ENCODE measurements around the gene THAP11.
A peak's percentile ranks its signal among the peaks of the same experiment; 100 is the strongest.
"Not testable (repeated sequence)": the region's sequence is repeated elsewhere in the genome, so short reads cannot be mapped to it uniquely, and the experiment has no call there.

Gene THAP11

GRCh38 chr16:67837190-67837589 is 4.9 kb upstream of the THAP11 start:
- H3K36me3 ChIP-seq (ENCODE audit: control insufficient read depth, insufficient read depth, low read length); H3K4me3 ChIP-seq (ENCODE audit: extremely low read depth, insufficient read depth, low read length, poor library complexity, severe bottlenecking); H3K4me1 ChIP-seq (ENCODE audit: control insufficient read depth, insufficient read depth, low read length, poor library complexity, severe bottlenecking); H3K9me3 ChIP-seq (ENCODE audit: control insufficient read depth, low read length); H3K27ac ChIP-seq (ENCODE audit: low read depth, low read length, severe bottlenecking): not testable (repeated sequence)
- 80 to 96% methylated on average over 6 to 7 of the region's 10 CpGs for WGBS, 2 experiments (ENCODE audit: insufficient coverage in 2 of 2)

GRCh38 chr16:67837811-67838210 is 4.3 kb upstream of the THAP11 start:
- no peak overlapping the region for H3K4me3 ChIP-seq (ENCODE audit: extremely low read depth, insufficient read depth, low read length, poor library complexity, severe bottlenecking)
- no peaks in the 10 kb centered on the region for H3K9me3 ChIP-seq (ENCODE audit: control insufficient read depth, low read length)
- no peaks in the 10 kb centered on the region for H3K36me3 ChIP-seq (ENCODE audit: control insufficient read depth, insufficient read depth, low read length)
- 93 to 100% methylated on average over 1 to 2 of the region's 2 CpGs for WGBS, 2 experiments (ENCODE audit: insufficient coverage in 2 of 2)
- H3K27ac ChIP-seq (ENCODE audit: low read depth, low read length, severe bottlenecking), result no peak overlapping the region
- no peaks in the 10 kb centered on the region for H3K4me1 ChIP-seq (ENCODE audit: control insufficient read depth, insufficient read depth, low read length, poor library complexity, severe bottlenecking)

DNA sequence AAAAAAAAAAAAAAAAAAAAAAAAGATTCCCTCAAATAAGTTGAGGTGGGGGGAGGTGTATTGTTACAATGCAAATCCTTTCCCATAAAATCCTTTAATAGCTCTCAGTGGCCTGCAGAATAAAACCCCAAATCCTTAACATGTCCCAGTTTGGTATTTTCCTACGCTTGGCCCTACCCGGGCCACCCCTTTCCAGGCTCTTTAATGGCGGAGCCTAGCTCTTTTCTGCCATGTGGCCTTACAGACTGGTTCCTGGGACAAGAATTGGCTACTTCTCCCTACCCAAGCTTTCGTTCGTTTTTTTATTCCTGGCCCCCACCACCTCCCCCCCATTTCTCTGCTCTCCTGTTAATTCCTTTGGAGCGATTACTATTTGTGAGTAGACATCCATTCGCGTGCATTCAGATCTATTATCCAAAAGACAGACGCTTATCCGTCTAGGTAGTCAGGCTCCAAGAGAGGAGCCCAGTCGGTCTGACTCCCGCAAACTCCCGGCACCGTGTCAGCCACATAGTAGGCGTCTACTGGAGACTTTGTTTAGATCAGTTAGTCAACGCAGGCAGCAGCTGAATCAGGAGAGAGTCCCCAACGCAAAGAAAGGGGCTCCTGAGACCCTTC is 813 bp upstream of the THAP11 start:
- Histone ChIP-seq H3K36me3 (ENCODE audit: control insufficient read depth, insufficient read depth, low read length) (peaks cover 4% of the 10 kb centered on the region), H3K9me3 (ENCODE audit: control insufficient read depth, low read length) (no peaks in the 10 kb centered on the region), H3K4me3 (ENCODE audit: extremely low read depth, insufficient read depth, low read length, poor library complexity, severe bottlenecking) (peak overlapping the region; percentile 62), H3K4me1 (ENCODE audit: control insufficient read depth, insufficient read depth, low read length, poor library complexity, severe bottlenecking) (peaks cover 27% of the 10 kb centered on the region), H3K27ac (ENCODE audit: low read depth, low read length, severe bottlenecking) (peak overlapping the region; percentile 82)
- 64 to 70% methylated on average over 17 of the region's 17 CpGs for WGBS, 2 experiments (ENCODE audit: insufficient coverage in 2 of 2)

- Histone ChIP-seq H3K27ac (ENCODE audit: low read depth, low read length, severe bottlenecking) (peak overlapping the region; percentile 82), H3K4me3 (ENCODE audit: extremely low read depth, insufficient read depth, low read length, poor library complexity, severe bottlenecking) (peak overlapping the region; percentile 62), H3K9me3 (ENCODE audit: control insufficient read depth, low read length) (no peaks in the 10 kb centered on the region), H3K36me3 (ENCODE audit: control insufficient read depth, insufficient read depth, low read length) (peaks cover 4% of the 10 kb centered on the region), H3K4me1 (ENCODE audit: control insufficient read depth, insufficient read depth, low read length, poor library complexity, severe bottlenecking) (peaks cover 27% of the 10 kb centered on the region)
- 2% methylated on average over 60 to 62 of the region's 67 CpGs for whole genome bisulfite sequencing, 2 experiments (ENCODE audit: insufficient coverage in 2 of 2)
Observed at GRCh38 chr16:67842509-67843342, 606 bp downstream of the THAP11 start.

GRCh38 chr16:67843343-67843765 is 1.2 kb downstream of the THAP11 start:
- WGBS, 2 experiments (ENCODE audit: insufficient coverage in 2 of 2), result 35 to 39% methylated on average over 11 of the region's 11 CpGs
- peak overlapping the region; percentile 62 for H3K4me3 ChIP-seq (ENCODE audit: extremely low read depth, insufficient read depth, low read length, poor library complexity, severe bottlenecking)
- H3K27ac ChIP-seq (ENCODE audit: low read depth, low read length, severe bottlenecking), result peak overlapping the region; percentile 82
- no peaks in the 10 kb centered on the region for H3K9me3 ChIP-seq (ENCODE audit: control insufficient read depth, low read length)
- H3K4me1 ChIP-seq (ENCODE audit: control insufficient read depth, insufficient read depth, low read length, poor library complexity, severe bottlenecking), result peaks cover 27% of the 10 kb centered on the region
- peaks cover 7% of the 10 kb centered on the region for H3K36me3 ChIP-seq (ENCODE audit: control insufficient read depth, insufficient read depth, low read length)

DNA sequence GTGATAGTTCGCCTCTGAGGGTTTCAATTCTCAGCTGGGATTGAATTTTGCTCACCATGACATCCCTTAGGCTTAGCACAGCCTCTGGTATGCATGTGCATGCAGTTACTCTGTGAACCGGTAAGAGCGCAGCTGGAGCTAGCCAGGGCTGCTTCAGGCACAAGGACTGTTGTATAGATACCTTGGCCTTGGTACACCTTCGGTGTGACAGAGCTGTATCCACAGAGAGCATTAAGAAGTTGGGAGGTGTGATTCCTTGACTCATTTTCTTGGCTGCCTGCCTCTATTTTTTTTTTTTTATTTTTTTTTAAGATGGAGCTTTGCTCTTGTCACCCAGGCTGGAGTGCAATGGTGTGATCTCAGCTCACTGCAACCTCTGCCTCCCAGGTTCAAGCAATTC is 2.4 kb downstream of the THAP11 start:
- 65 to 88% methylated on average over 3 to 4 of the region's 4 CpGs for WGBS, 2 experiments (ENCODE audit: insufficient coverage in 2 of 2)
- H3K27ac ChIP-seq (ENCODE audit: low read depth, low read length, severe bottlenecking), result no peak overlapping the region
- H3K36me3 ChIP-seq (ENCODE audit: control insufficient read depth, insufficient read depth, low read length), result peaks cover 17% of the 10 kb centered on the region
- H3K4me3 ChIP-seq (ENCODE audit: extremely low read depth, insufficient read depth, low read length, poor library complexity, severe bottlenecking), result no peak overlapping the region
- no peaks in the 10 kb centered on the region for H3K9me3 ChIP-seq (ENCODE audit: control insufficient read depth, low read length)
- peaks cover 27% of the 10 kb centered on the region for H3K4me1 ChIP-seq (ENCODE audit: control insufficient read depth, insufficient read depth, low read length, poor library complexity, severe bottlenecking)

DNA sequence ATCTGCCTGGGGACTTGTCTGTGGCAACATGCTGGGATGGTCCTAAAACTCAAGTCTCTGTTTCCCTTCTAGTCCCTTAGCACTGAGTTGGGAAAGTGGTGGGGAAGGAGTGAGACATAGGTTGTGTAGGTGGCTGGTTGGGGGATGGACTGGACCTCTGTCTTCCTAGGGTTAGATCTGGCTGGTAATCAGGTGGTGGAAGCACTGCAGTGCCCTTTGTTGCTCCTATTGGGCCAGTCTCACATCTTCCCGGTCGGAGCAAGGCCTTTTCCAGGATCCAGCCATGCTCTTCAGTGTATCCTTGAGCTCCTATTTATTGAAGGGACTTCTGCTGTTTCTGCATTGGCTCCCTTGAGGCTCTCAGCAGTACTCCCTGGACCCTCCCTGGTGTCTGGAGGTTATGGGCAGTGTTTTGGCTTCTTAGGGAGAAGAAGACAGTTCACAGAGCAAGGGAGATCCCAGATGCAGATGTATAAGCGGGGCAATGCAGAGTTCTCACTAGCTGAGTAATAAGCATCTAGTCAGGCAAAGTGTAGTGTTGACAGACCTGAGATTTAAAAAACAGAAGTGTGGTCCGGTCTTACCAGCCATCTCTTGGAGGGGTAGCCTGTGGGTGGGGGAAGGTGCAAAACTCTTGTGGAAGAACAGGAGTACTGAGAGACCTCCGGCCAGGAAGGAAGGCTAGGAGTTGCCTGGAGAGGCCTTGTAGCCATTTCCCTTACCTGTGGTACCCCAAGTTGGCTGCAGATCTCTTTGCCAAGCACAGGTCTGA is 3.4 kb downstream of the THAP11 start:
- 87 to 93% methylated on average over 5 of the region's 5 CpGs for WGBS, 2 experiments (ENCODE audit: insufficient coverage in 2 of 2)
- Histone ChIP-seq H3K4me1 (ENCODE audit: control insufficient read depth, insufficient read depth, low read length, poor library complexity, severe bottlenecking) (peaks cover 27% of the 10 kb centered on the region), H3K4me3 (ENCODE audit: extremely low read depth, insufficient read depth, low read length, poor library complexity, severe bottlenecking) (peak overlapping the region; percentile 99), H3K27ac (ENCODE audit: low read depth, low read length, severe bottlenecking) (peak overlapping the region; percentile 93), H3K9me3 (ENCODE audit: control insufficient read depth, low read length) (no peaks in the 10 kb centered on the region), H3K36me3 (ENCODE audit: control insufficient read depth, insufficient read depth, low read length) (peaks cover 20% of the 10 kb centered on the region)

DNA sequence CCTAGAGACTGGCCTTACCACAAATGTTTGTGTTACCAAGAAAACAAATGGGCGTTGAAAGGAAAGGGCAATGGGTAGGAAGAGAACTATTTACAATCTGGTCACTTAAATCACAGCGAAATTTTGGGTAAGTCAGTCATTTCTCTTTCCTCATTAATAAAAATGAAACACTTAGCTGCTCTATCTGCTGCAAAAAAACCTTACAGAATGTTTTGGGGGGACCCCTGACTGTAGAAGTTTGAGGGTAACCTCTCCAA is 3.9 kb downstream of the THAP11 start:
- Histone ChIP-seq H3K4me1 (ENCODE audit: control insufficient read depth, insufficient read depth, low read length, poor library complexity, severe bottlenecking) (peaks cover 27% of the 10 kb centered on the region), H3K9me3 (ENCODE audit: control insufficient read depth, low read length) (no peaks in the 10 kb centered on the region), H3K4me3 (ENCODE audit: extremely low read depth, insufficient read depth, low read length, poor library complexity, severe bottlenecking) (peak overlapping the region; percentile 99), H3K36me3 (ENCODE audit: control insufficient read depth, insufficient read depth, low read length) (peaks cover 25% of the 10 kb centered on the region), H3K27ac (ENCODE audit: low read depth, low read length, severe bottlenecking) (peak overlapping the region; percentile 93)
- 100% methylated on average over 1 of the region's 2 CpGs; no CpG with 5 or more reads in 1 of the 2 experiments for WGBS, 2 experiments (ENCODE audit: insufficient coverage in 2 of 2)

- H3K9me3 ChIP-seq (ENCODE audit: control insufficient read depth, low read length), result no peaks in the 10 kb centered on the region
- 0 to 2% methylated on average over 36 to 39 of the region's 57 CpGs for WGBS, 2 experiments (ENCODE audit: insufficient coverage in 2 of 2)
- H3K27ac ChIP-seq (ENCODE audit: low read depth, low read length, severe bottlenecking), result peak within 1 kb of the TSS; percentile 93
- H3K4me1 ChIP-seq (ENCODE audit: control insufficient read depth, insufficient read depth, low read length, poor library complexity, severe bottlenecking), result peaks cover 27% of the 10 kb centered on the region
- peak within 1 kb of the TSS; percentile 99 for H3K4me3 ChIP-seq (ENCODE audit: extremely low read depth, insufficient read depth, low read length, poor library complexity, severe bottlenecking)
- peaks cover 30% of the 10 kb centered on the region for H3K36me3 ChIP-seq (ENCODE audit: control insufficient read depth, insufficient read depth, low read length)
Observed at GRCh38 chr16:67846320-67847063, 4.4 kb downstream of the THAP11 start, which contains the start of gene NUTF2. Gene NUTF2 (plus strand): TSS chr16:67846933. CDS start chr16:67865131, 18,198 bp downstream.
